ENCODE measurements around the gene NUMB.

Gene NUMB

DNA sequence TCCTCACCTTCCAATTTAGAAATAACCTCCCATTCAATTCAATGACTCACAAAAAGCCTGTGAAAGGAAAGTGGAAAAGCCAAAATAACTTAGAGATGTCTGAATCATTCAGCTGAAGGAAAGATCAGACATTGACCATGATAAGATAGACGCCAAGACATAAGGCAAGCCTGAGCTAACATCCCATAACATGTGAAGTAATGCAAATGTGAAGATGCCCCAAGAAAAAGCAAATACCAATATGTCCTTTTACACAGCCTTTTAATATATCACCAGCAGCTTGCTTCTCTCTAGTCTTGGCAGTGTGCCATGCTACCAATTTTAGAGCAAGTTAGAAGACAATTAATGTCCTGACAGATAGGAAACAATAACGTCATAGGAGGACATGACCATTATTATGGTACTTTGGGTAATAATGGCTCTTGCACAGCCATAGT is 2.4 kb upstream of the NUMB start:
- 58% methylated on average over 2 of the region's 2 CpGs for WGBS (ENCODE audit: insufficient coverage)
- DNase-seq = peak in 2 of 3 donors; percentile 39 to 42
- Histone ChIP-seq H3K4me1 (ENCODE audit: control extremely low read depth in 1 of 4, control insufficient read depth in 4 of 4, insufficient read depth in 4 of 4, low read length in 3 of 4) (peaks cover 23 to 69% (median 46%) of the 10 kb centered on the region in 4 experiments), H3K9me3 (ENCODE audit: control extremely low read depth in 1 of 5, control insufficient read depth in 4 of 5, insufficient read depth in 2 of 5, low read depth in 1 of 5, low read length in 4 of 5) (no peaks in the 10 kb centered on the region), H3K27ac (ENCODE audit: insufficient read depth in 1 of 2, low read depth in 1 of 2, low read length in 2 of 2, poor library complexity in 1 of 2, severe bottlenecking in 2 of 2) (no peak overlapping the region), H3K4me3 (ENCODE audit: control insufficient read depth in 1 of 7, extremely low read depth in 1 of 7, insufficient read depth in 4 of 7, low read depth in 2 of 7, low read length in 6 of 7) (no peak overlapping the region), H3K27me3 (replicated peaks in 2 of 5; ENCODE audit: control insufficient read depth in 4 of 5, insufficient read depth in 5 of 5, low read length in 4 of 5) (no peaks in the 10 kb centered on the region), H3K36me3 (ENCODE audit: control insufficient read depth in 4 of 4, insufficient read depth in 4 of 4, low read length in 3 of 4) (no peaks in the 10 kb centered on the region)
- ChIA-PET CTCF (no interaction called here), POLR2A (no interaction called here)

- WGBS (ENCODE audit: insufficient coverage) = 100% methylated on average over 4 of the region's 4 CpGs
- Histone ChIP-seq H3K4me3 (ENCODE audit: control insufficient read depth in 1 of 7, extremely low read depth in 1 of 7, insufficient read depth in 4 of 7, low read depth in 2 of 7, low read length in 6 of 7) (no peak overlapping the region), H3K27me3 (replicated peaks in 2 of 5; ENCODE audit: control insufficient read depth in 4 of 5, insufficient read depth in 5 of 5, low read length in 4 of 5) (no peaks in the 10 kb centered on the region), H3K9me3 (ENCODE audit: control extremely low read depth in 1 of 5, control insufficient read depth in 4 of 5, insufficient read depth in 2 of 5, low read depth in 1 of 5, low read length in 4 of 5) (no peaks in the 10 kb centered on the region), H3K27ac (ENCODE audit: insufficient read depth in 1 of 2, low read depth in 1 of 2, low read length in 2 of 2, poor library complexity in 1 of 2, severe bottlenecking in 2 of 2) (no peak overlapping the region), H3K4me1 (ENCODE audit: control extremely low read depth in 1 of 4, control insufficient read depth in 4 of 4, insufficient read depth in 4 of 4, low read length in 3 of 4) (peaks cover 25 to 68% (median 44%) of the 10 kb centered on the region in 4 experiments), H3K36me3 (ENCODE audit: control insufficient read depth in 4 of 4, insufficient read depth in 4 of 4, low read length in 3 of 4) (no peaks in the 10 kb centered on the region)
- DNase-seq = no peak
- ChIA-PET POLR2A (no interaction called here), CTCF (interaction anchor here (1.1 to 1.5 kb wide), 2 partner anchors 9 to 13 kb away, joined by 4 to 6 read pairs; no protein-coding TSS in a partner anchor)
Measured at GRCh38 chr14:73459959-73460358, 1.6 kb upstream of the NUMB start.

DNA sequence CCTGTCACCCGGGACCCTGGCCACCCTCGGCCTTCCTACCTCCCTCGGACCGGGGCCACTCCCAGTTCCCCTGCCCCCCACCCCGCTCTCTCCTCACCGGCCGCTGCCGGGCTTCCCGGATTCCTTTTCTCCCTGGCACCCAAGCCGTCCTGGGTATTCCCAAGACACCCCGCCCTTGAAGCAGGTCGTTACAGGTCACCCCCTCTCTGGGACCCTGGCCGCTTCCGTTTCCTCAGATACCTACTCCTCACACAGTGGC is 493 bp downstream of the NUMB start:
- WGBS (ENCODE audit: insufficient coverage) = 0% methylated on average over 10 of the region's 14 CpGs
- H3K4me3 ChIP-seq (ENCODE audit: control insufficient read depth in 1 of 7, extremely low read depth in 1 of 7, insufficient read depth in 4 of 7, low read depth in 2 of 7, low read length in 6 of 7) = peak overlapping the region; percentile 78 to 99 (median 97)
- H3K27ac ChIP-seq (ENCODE audit: insufficient read depth in 1 of 2, low read depth in 1 of 2, low read length in 2 of 2, poor library complexity in 1 of 2, severe bottlenecking in 2 of 2) = peak overlapping the region; percentile 62 to 90
- H3K36me3 ChIP-seq (ENCODE audit: control insufficient read depth in 4 of 4, insufficient read depth in 4 of 4, low read length in 3 of 4) = no peaks in the 10 kb centered on the region
- no peaks in the 10 kb centered on the region for H3K9me3 ChIP-seq (ENCODE audit: control extremely low read depth in 1 of 5, control insufficient read depth in 4 of 5, insufficient read depth in 2 of 5, low read depth in 1 of 5, low read length in 4 of 5)
- no peaks in the 10 kb centered on the region for H3K27me3 ChIP-seq (replicated peaks in 2 of 5; ENCODE audit: control insufficient read depth in 4 of 5, insufficient read depth in 5 of 5, low read length in 4 of 5)
- ChIA-PET POLR2A (interaction anchor here (0.6 kb wide), 1 partner anchor 243 kb away, joined by 6 read pairs; no protein-coding TSS in a partner anchor), CTCF (no interaction called here)
- DNase-seq = no peak
- H3K4me1 ChIP-seq (ENCODE audit: control extremely low read depth in 1 of 4, control insufficient read depth in 4 of 4, insufficient read depth in 4 of 4, low read length in 3 of 4) = peaks cover 19 to 62% (median 40%) of the 10 kb centered on the region in 4 experiments

DNA sequence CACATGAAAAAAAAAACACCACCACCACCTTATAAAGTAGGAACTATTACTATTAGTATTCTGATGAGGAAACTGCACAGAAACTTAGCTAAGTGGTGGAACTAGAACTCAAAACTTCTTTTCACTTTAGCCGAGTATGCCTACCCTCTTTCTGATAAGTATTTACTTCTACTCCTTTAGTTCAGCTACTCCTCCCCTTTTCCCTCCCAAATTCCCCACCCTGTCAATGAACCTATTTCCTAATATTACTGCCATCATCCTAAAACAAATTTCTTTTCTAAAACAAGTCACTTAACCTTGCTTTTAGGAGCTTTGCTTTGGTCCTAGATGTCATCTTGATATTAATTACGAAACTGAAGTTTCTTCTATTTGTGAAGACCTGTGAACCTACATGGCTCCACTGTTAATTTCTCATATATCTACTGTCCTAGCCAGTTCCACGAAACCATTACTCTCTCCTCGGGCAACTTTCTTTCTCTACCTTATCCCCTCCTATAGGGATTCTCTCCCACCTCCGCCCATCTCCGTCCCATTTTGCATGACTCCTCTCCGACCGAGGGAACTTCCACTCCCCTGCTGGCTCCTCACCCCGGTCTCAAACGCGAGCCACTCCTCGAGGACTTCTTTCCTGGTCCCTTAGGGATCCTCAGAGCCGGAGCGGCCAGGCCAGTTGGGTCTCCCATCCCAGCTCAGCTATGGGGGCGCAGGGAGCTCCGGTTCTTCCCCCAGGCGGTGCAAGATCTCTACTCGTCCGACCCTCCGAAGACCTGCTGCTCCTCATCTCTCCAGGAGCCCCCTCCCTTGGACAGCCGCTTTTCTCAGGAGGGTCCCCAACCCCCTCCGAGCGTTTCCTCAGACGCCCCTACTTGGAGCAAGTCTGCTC is 1.1 kb downstream of the NUMB start:
- ChIA-PET CTCF (interaction anchor here (0.5 to 0.7 kb wide), 2 partner anchors 14 to 15 kb away, joined by 3 to 4 read pairs; no protein-coding TSS in a partner anchor), POLR2A (interaction anchor here (0.6 to 0.7 kb wide), 2 partner anchors 9 to 243 kb away, joined by 3 to 6 read pairs; no protein-coding TSS in a partner anchor)
- peaks cover 25 to 62% (median 42%) of the 10 kb centered on the region in 4 experiments for H3K4me1 ChIP-seq (ENCODE audit: control extremely low read depth in 1 of 4, control insufficient read depth in 4 of 4, insufficient read depth in 4 of 4, low read length in 3 of 4)
- no peaks in the 10 kb centered on the region for H3K27me3 ChIP-seq (replicated peaks in 2 of 5; ENCODE audit: control insufficient read depth in 4 of 5, insufficient read depth in 5 of 5, low read length in 4 of 5)
- H3K4me3 ChIP-seq (ENCODE audit: control insufficient read depth in 1 of 7, extremely low read depth in 1 of 7, insufficient read depth in 4 of 7, low read depth in 2 of 7, low read length in 6 of 7) = peak overlapping the region; percentile 78 to 99 (median 97)
- H3K27ac ChIP-seq (ENCODE audit: insufficient read depth in 1 of 2, low read depth in 1 of 2, low read length in 2 of 2, poor library complexity in 1 of 2, severe bottlenecking in 2 of 2) = peak overlapping the region; percentile 62 to 90
- 1% methylated on average over 24 of the region's 24 CpGs for WGBS (ENCODE audit: insufficient coverage)
- H3K36me3 ChIP-seq (ENCODE audit: control insufficient read depth in 4 of 4, insufficient read depth in 4 of 4, low read length in 3 of 4) = no peaks in the 10 kb centered on the region
- no peaks in the 10 kb centered on the region for H3K9me3 ChIP-seq (ENCODE audit: control extremely low read depth in 1 of 5, control insufficient read depth in 4 of 5, insufficient read depth in 2 of 5, low read depth in 1 of 5, low read length in 4 of 5)
- peak in 2 of 3 donors; percentile 38 to 46 for DNase-seq

DNA sequence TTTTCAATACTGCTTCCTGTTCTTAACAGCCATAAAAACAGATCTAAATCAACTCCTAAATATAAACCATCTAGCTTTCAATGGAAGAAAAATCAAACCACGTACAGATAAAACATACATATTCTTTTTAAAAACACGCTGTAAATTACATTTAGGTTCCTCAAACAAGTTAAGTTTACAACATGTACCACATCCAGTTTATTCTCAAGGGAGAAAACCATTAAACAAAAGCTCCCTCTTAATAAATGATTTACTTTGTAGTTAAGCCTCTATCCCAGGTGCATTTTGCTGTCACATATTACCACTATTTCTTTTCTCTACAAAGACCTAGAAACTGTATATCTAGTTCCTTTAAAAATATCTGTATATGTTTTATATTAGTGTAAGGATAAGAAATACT is 3.1 kb downstream of the NUMB start:
- Histone ChIP-seq H3K27ac (ENCODE audit: insufficient read depth in 1 of 2, low read depth in 1 of 2, low read length in 2 of 2, poor library complexity in 1 of 2, severe bottlenecking in 2 of 2) (peak overlapping the region in 1 of 2 experiments; percentile 75), H3K4me1 (ENCODE audit: control extremely low read depth in 1 of 4, control insufficient read depth in 4 of 4, insufficient read depth in 4 of 4, low read length in 3 of 4) (peaks cover 20 to 52% (median 34%) of the 10 kb centered on the region in 4 experiments), H3K27me3 (replicated peaks in 2 of 5; ENCODE audit: control insufficient read depth in 4 of 5, insufficient read depth in 5 of 5, low read length in 4 of 5) (no peaks in the 10 kb centered on the region), H3K4me3 (ENCODE audit: control insufficient read depth in 1 of 7, extremely low read depth in 1 of 7, insufficient read depth in 4 of 7, low read depth in 2 of 7, low read length in 6 of 7) (peak overlapping the region in 3 of 7 experiments; percentile 35 to 57 (median 42)), H3K9me3 (ENCODE audit: control extremely low read depth in 1 of 5, control insufficient read depth in 4 of 5, insufficient read depth in 2 of 5, low read depth in 1 of 5, low read length in 4 of 5) (no peaks in the 10 kb centered on the region), H3K36me3 (ENCODE audit: control insufficient read depth in 4 of 4, insufficient read depth in 4 of 4, low read length in 3 of 4) (peaks cover 0 to under 1% (median 0%) of the 10 kb centered on the region in 4 experiments)
- POLR2A ChIA-PET = no interaction called here
- 0% methylated on average over 1 of the region's 2 CpGs for WGBS (ENCODE audit: insufficient coverage)
- no peak for DNase-seq
- CTCF ChIA-PET = interaction anchor here (1.1 kb wide), 1 partner anchor 17 kb away, joined by 3 read pairs; no protein-coding TSS in a partner anchor

DNA sequence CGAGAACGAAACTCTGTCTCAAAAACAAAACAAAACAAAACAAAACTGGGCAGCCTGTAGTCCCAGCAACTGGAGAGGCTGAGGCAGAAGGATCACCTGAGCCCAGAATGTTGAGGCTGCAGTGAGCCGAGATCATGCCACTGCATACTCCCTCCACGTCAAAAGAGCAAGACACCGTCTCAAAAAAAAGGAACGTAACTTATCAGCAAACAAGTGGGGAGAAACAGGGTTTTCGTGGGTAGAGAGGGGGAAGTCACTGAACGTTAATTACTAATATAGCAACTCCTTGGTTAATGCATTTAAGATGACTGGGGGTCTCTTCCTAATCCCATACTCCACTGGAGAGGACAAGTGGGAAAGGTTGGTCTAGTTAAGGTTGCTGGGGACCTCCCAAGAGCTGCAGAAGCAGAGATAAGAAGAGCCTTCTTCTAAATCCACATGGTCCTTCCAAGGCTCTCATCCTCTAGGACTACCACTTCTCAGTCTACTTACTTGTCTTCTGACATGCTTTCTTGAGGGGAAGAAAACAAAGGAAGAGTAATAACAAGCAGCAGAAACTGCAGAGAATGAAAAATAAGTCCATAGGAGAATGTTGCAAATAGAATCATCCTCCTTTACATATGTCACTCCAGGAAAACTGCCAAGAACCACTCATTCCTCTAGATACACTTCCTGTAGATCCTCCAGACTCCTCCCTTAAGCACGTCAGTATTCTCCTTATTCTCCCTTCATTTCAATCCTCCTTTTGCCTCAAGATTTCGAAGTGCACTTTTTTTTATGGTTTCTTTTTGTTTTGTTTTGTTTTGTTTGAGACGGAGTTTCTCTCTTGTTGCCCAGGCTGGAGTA is 5.8 kb downstream of the NUMB start:
- H3K36me3 ChIP-seq (ENCODE audit: control insufficient read depth in 4 of 4, insufficient read depth in 4 of 4, low read length in 3 of 4) = peaks cover 0 to 3% (median 0%) of the 10 kb centered on the region in 4 experiments
- H3K9me3 ChIP-seq (ENCODE audit: control extremely low read depth in 1 of 5, control insufficient read depth in 4 of 5, insufficient read depth in 2 of 5, low read depth in 1 of 5, low read length in 4 of 5) = no peaks in the 10 kb centered on the region
- H3K27ac ChIP-seq (ENCODE audit: insufficient read depth in 1 of 2, low read depth in 1 of 2, low read length in 2 of 2, poor library complexity in 1 of 2, severe bottlenecking in 2 of 2) = peak overlapping the region in 1 of 2 experiments; percentile 55
- ChIA-PET POLR2A (no interaction called here), CTCF (interaction anchor here (1.4 kb wide), 1 partner anchor 18 kb away, joined by 3 read pairs; no protein-coding TSS in a partner anchor)
- WGBS (ENCODE audit: insufficient coverage) = 25% methylated on average over 7 of the region's 11 CpGs
- peak in 1 of 3 donors; percentile 65 for DNase-seq
- H3K4me1 ChIP-seq (ENCODE audit: control extremely low read depth in 1 of 4, control insufficient read depth in 4 of 4, insufficient read depth in 4 of 4, low read length in 3 of 4) = peaks cover 20 to 45% (median 30%) of the 10 kb centered on the region in 4 experiments
- no peaks in the 10 kb centered on the region for H3K27me3 ChIP-seq (replicated peaks in 2 of 5; ENCODE audit: control insufficient read depth in 4 of 5, insufficient read depth in 5 of 5, low read length in 4 of 5)
- peak overlapping the region in 6 of 7 experiments; percentile 0 to 64 (median 34) for H3K4me3 ChIP-seq (ENCODE audit: control insufficient read depth in 1 of 7, extremely low read depth in 1 of 7, insufficient read depth in 4 of 7, low read depth in 2 of 7, low read length in 6 of 7)
